ENCODE measurements around the gene TRAF7.

DNA sequence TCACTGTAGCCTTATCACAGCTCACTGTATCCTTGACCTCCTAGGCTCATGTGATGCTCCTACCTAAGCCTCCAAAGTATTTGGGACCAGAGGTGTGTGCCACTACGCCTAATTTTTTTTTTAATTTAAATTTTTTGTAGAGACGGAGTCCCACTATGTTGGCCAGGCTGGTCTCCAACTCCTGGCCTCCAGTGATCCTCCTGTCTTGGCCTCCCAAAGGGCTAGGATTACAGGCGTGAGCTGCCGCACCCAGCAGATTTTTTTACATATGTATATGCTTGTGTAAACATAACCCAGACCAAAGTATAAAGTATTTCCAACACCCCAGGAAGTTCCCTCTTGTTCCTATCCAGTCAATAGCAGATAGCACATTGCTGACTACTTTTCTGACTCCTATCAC lies 60.7 kb downstream of the TRAF7 start:
- TF ChIP-seq, protein P1, sequence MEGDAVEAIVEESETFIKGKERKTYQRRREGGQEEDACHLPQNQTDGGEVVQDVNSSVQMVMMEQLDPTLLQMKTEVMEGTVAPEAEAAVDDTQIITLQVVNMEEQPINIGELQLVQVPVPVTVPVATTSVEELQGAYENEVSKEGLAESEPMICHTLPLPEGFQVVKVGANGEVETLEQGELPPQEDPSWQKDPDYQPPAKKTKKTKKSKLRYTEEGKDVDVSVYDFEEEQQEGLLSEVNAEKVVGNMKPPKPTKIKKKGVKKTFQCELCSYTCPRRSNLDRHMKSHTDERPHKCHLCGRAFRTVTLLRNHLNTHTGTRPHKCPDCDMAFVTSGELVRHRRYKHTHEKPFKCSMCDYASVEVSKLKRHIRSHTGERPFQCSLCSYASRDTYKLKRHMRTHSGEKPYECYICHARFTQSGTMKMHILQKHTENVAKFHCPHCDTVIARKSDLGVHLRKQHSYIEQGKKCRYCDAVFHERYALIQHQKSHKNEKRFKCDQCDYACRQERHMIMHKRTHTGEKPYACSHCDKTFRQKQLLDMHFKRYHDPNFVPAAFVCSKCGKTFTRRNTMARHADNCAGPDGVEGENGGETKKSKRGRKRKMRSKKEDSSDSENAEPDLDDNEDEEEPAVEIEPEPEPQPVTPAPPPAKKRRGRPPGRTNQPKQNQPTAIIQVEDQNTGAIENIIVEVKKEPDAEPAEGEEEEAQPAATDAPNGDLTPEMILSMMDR (IDR thresholded peaks at IDR 0.05; ENCODE audit: low read length): no peak
- no peak for TF ChIP-seq EZH2 (IDR thresholded peaks at IDR 0.05; ENCODE audit: borderline replicate concordance, low read length)
